Thyroid gland (tissue), 4 donors: ENCODE data around the gene MS4A7. TPM values are rescaled to one million over a fixed set of nuclear protein-coding genes. Genes with fewer than 3 reads are reported as not detected.

Experiments used
- DNase-seq, 2 donors: peaks; one replicate each; pipeline ENCODE4 v3.0.0-alpha.2; 2019
- H3K27ac ChIP-seq, 3 donors: fragments of 200-600 bp; sonication (generic); 1 replicate in 2 of 3; 2 replicates in 1 of 3; pipeline ENCODE4 v1.5.1; 2016 to 2019; ENCODE audit warnings: mild to moderate bottlenecking in 1 of 3, moderate library complexity in 1 of 3
- H3K27me3 ChIP-seq: fragments of 200-600 bp; sonication (generic); one replicate; pipeline ENCODE4 v1.5.1; 2019
- H3K36me3 ChIP-seq, 2 donors: fragments of 200-600 bp; sonication (generic); one replicate each; pipeline ENCODE4 v1.5.1; 2016 to 2019
- H3K4me1 ChIP-seq, 2 donors: fragments of 200-600 bp; sonication (generic); one replicate each; pipeline ENCODE4 v1.5.1; 2017 to 2019
- H3K4me3 ChIP-seq, 3 donors: fragments of 200-600 bp; sonication (generic); replicated peaks in 1 of 3; 1 replicate in 2 of 3; 2 replicates in 1 of 3; pipeline ENCODE4 v1.5.1; 2016; ENCODE audit warnings: mild to moderate bottlenecking in 1 of 3
- H3K9me3 ChIP-seq: fragments of 200-600 bp; sonication (generic); one replicate; pipeline ENCODE4 v1.5.1; 2017
- CTCF ChIP-seq, 6 experiments: fragments of 200-600 bp in 3 of 6; fragments of 450-650 bp in 3 of 6; sonication (generic) in 3 of 6; IDR thresholded peaks; one replicate each; pipeline ENCODE4 v1.5.1; 2016 to 2019; ENCODE audit warnings: antibody characterized with exemption in 6 of 6, mild to moderate bottlenecking in 2 of 6, inconsistent platforms in 1 of 6, moderate library complexity in 1 of 6
- POLR2A ChIP-seq, 2 donors: fragments of 450-650 bp; IDR thresholded peaks; one replicate each; pipeline ENCODE4 v1.6.1; 2017; ENCODE audit warnings: antibody characterized with exemption in 2 of 2, mild to moderate bottlenecking in 2 of 2, moderate library complexity in 1 of 2
- WGBS, 2 donors: methylation state at CpG; one replicate each; pipeline ENCODE4 v1.1.5; 2017; 5-methylcytosine and 5-hydroxymethylcytosine counted together
- intact Hi-C: fragments of 100-400 bp; cut with DNase I; formaldehyde crosslinking; loops from one replicate; pipeline ENCODE4 v1.15.1; 2023
- total RNA-seq, 4 donors: library from RNA; depleted of rRNA; stranded (reverse); fragments of >200 nt; gene quantifications; one replicate each; pipeline ENCODE4 v1.2.3, GENCODE V29; 2016

MS4A7 gene
- total RNA-seq, 4 donors from 2014 or later = 6.1 to 44.2 (median 7.0) TPM

GRCh38 chr11:60393016-60393415 is 14.7 kb downstream of the MS4A7 start:
- H3K4me1 ChIP-seq = no peaks in the 10 kb centered on the region
- WGBS, 2 donors = 78 to 81% methylated on average over 5 of the region's 5 CpGs

GRCh38 chr11:60394666-60395380 is 16.5 kb downstream of the MS4A7 start:
- no peak for TF ChIP-seq POLR2A (IDR thresholded peaks at IDR 0.05)
- no peak for TF ChIP-seq CTCF (IDR thresholded peaks at IDR 0.05)
- no peaks in the 10 kb centered on the region for H3K27me3 ChIP-seq
- no peaks in the 10 kb centered on the region for H3K9me3 ChIP-seq
- intact Hi-C loops = no loop called here
- H3K4me3 ChIP-seq = no peak overlapping the region
- no peak for DNase-seq
- no peak overlapping the region for H3K27ac ChIP-seq
- no peaks in the 10 kb centered on the region for H3K4me1 ChIP-seq
- H3K36me3 ChIP-seq = no peaks in the 10 kb centered on the region
- WGBS, 2 donors = 79 to 90% methylated on average over 7 of the region's 7 CpGs

More at GRCh38 chr11:60393016-60393415, 14.7 kb downstream of the MS4A7 start:
- no peaks in the 10 kb centered on the region for H3K9me3 ChIP-seq
- H3K36me3 ChIP-seq = no peaks in the 10 kb centered on the region
- no peak overlapping the region for H3K27ac ChIP-seq
- DNase-seq = no peak
- H3K4me3 ChIP-seq = no peak overlapping the region
- intact Hi-C loops = no loop called here
- H3K27me3 ChIP-seq = no peaks in the 10 kb centered on the region
- no peak for TF ChIP-seq POLR2A (IDR thresholded peaks at IDR 0.05)
- TF ChIP-seq CTCF (IDR thresholded peaks at IDR 0.05) = no peak

- DNase-seq = no peak
- no peaks in the 10 kb centered on the region for H3K4me1 ChIP-seq
- no peaks in the 10 kb centered on the region for H3K27me3 ChIP-seq
- H3K9me3 ChIP-seq = no peaks in the 10 kb centered on the region
- no peaks in the 10 kb centered on the region for H3K36me3 ChIP-seq
- 70 to 77% methylated on average over 3 of the region's 3 CpGs for WGBS, 2 donors
- TF ChIP-seq POLR2A (IDR thresholded peaks at IDR 0.05) = no peak
- no peak for TF ChIP-seq CTCF (IDR thresholded peaks at IDR 0.05)
- no peak within 1 kb of the TSS for H3K27ac ChIP-seq
- intact Hi-C loops = no loop called here
- H3K4me3 ChIP-seq = no peak within 1 kb of the TSS
Measured at GRCh38 chr11:60396382-60396781, 18.1 kb downstream of the MS4A7 start, which contains the start of gene MS4A14. Gene MS4A14 (plus strand): TSS chr11:60396459. CDS start chr11:60396579, 120 bp downstream.

- no peak overlapping the region for H3K4me3 ChIP-seq
- H3K4me1 ChIP-seq = no peaks in the 10 kb centered on the region
- H3K36me3 ChIP-seq = no peaks in the 10 kb centered on the region
- 0% methylated on average over 1 of the region's 1 CpG for WGBS, 2 donors
- no peak overlapping the region for H3K27ac ChIP-seq
- DNase-seq = no peak
- no peak for TF ChIP-seq POLR2A (IDR thresholded peaks at IDR 0.05)
- no peak for TF ChIP-seq CTCF (IDR thresholded peaks at IDR 0.05)
- no peaks in the 10 kb centered on the region for H3K27me3 ChIP-seq
- intact Hi-C loops = no loop called here
- H3K9me3 ChIP-seq = no peaks in the 10 kb centered on the region
Measured at GRCh38 chr11:60396799-60397198, 18.5 kb downstream of the MS4A7 start.

- H3K36me3 ChIP-seq = no peaks in the 10 kb centered on the region
- no peak for TF ChIP-seq CTCF (IDR thresholded peaks at IDR 0.05)
- TF ChIP-seq POLR2A (IDR thresholded peaks at IDR 0.05) = no peak
- H3K4me1 ChIP-seq = no peaks in the 10 kb centered on the region
- no peak overlapping the region for H3K27ac ChIP-seq
- intact Hi-C loops = no loop called here
- WGBS, 2 donors = 19 to 28% methylated on average over 2 of the region's 2 CpGs
- H3K4me3 ChIP-seq = no peak overlapping the region
- no peak for DNase-seq
- no peaks in the 10 kb centered on the region for H3K27me3 ChIP-seq
- no peaks in the 10 kb centered on the region for H3K9me3 ChIP-seq
Measured at GRCh38 chr11:60420015-60420414, 41.7 kb downstream of the MS4A7 start.
